ENCODE data around the gene LY6G6F. TPM values are rescaled to one million over a fixed set of nuclear protein-coding genes. Genes with fewer than 3 reads are reported as not detected.
"Not testable (repeated sequence)": the region's sequence is repeated elsewhere in the genome, so short reads cannot be mapped to it uniquely, and the experiment has no call there.

LY6G6F gene
- total RNA-seq, 1 experiment from 2014 or later = not detected

DNA sequence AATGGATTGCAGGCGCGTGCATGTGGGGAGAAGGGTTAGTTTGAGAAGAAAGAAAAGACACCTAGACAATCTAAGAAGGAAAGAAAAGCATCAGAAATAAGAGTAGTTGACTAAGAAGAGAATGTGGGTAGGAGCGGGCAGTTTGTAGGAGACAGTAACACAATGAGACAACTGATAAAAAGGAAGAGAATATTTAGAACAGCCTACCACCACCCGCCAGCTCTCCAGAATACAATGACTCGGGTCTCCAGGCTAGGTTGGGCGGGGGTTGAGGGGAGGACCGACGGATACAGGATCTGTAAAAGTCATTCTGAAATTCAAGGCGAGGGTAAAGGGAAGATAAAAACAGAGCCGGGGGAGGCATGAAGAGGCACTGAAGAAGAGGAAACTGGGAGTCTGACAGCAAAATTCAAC, 4.3 kb upstream of the LY6G6F start:
- DNase-seq (ENCODE audit: low spot score) = no peak

DNA sequence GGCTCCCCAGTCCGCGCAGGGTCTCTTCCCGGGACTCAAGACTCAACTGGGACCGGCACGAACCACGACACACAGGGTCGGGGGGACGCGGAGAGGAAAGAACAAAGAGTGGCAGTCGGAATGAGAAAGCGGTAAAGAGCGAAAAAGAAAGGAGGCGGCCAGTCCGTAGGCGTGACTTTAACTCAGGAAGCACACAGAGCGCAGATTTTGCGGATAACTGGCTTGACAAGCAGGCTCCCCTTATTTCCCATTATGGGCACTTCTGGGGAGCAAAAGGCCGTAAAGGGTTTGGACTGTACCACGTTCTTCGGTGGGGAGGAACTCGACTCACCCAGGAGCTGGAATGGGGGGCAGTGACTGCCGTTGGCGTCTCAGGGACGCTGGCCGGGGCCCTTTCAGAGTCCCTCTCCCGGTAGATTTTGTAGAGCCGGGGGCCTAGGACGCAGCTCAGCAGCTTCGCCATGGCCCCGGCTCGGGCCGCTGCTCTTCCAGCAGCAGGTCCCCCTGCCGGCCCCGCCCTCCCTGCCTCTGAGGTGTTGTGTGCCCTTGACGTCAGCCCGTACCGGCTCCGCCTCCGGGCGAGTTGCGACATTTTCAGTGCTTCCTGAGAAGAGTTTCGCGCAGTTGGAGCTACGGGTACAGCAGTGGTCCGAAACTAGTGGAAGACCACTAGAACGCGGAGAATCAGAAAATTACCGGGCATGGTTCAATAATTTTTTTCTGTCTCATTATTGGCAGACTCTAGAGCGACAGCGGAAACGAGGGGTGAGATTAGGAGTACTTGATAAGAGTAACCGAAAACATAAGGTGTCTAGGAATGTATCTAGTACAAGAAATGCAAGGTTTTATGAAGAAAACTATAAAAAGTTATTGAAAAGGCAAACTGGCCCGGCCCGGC, 3.6 kb upstream of the LY6G6F start, which contains the start of gene ABHD16A:
TSS of gene ABHD16A (minus strand) at position 506 of the 898 bp plus-strand sequence. CDS start at position 463, 43 bp downstream.
- peak; percentile 93 for DNase-seq (ENCODE audit: low spot score)

GRCh38 chr6:31705931-31706330, 735 bp upstream of the LY6G6F start:
- no peak for DNase-seq (ENCODE audit: low spot score)

GRCh38 chr6:31707701-31708100, 1.0 kb downstream of the LY6G6F start:
- no peak for DNase-seq (ENCODE audit: low spot score)

DNA sequence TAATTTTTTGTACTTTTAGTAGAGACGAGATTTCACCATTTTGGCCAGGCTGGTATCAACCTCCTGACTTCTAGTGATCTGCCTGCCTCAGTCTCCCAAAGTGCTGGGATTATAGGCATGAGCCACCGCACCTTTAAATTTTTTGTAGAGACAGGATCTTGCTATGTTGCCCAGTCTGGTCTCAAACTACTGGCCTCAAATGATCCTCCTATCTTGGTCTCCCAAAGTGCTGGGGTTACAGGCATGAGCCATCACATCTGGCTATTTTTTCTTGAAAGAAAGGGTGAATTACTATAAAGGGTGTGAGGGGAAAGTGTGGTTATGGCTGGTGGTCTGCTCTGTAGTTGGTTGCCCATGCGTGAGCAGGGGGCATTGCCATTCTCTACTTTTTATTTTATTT, 1.6 kb downstream of the LY6G6F start:
- DNase-seq (ENCODE audit: low spot score) = no peak

- DNase-seq (ENCODE audit: low spot score) = not testable (repeated sequence)
Measured at GRCh38 chr6:31709157-31709556, 2.5 kb downstream of the LY6G6F start.

GRCh38 chr6:31710523-31711219, 4.0 kb downstream of the LY6G6F start:
- no peak for DNase-seq (ENCODE audit: low spot score)

DNA sequence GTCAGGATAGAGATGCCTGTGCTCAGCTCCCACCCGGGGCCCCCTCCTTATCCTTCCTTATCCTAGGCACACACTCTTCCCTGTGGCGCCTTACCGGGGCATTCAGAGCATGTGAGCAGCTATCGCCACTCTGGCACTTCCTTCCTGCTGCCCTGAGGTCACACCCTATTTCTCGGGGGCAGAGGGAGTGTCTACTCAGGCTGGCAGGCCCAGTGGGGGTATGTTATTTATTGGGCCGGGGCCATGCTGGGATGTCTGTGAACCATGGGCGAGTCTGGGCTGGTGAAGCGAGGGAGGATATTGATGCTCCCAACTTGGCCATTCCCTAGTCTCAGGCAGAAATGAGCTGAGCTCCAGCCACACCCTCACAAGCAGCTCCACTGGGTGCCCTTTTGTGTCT, 4.6 kb downstream of the LY6G6F start:
- no peak for DNase-seq (ENCODE audit: low spot score)

- no peak for DNase-seq (ENCODE audit: low spot score)
Measured at GRCh38 chr6:31712296-31712695, 5.6 kb downstream of the LY6G6F start.

DNA sequence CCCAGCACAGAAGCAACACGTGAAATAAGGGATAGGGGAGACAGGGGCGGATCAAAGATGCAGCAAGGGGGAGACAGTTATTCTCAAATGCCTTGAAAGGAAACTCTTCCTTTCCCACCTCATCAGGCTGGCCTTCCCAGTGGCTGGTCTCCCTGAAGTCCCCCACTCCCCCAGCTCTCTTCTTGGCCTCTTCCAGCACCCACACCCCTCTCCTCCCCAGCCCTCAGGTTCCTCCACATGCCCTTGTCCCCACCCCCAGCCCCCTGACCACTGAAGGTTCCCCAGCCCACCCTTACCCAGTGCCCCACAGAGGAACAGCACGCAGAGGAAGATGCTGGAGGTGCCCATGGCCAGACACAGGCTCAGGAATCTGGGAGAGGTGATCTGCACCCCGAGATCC, 6.8 kb downstream of the LY6G6F start:
- DNase-seq (ENCODE audit: low spot score) = no peak

DNA sequence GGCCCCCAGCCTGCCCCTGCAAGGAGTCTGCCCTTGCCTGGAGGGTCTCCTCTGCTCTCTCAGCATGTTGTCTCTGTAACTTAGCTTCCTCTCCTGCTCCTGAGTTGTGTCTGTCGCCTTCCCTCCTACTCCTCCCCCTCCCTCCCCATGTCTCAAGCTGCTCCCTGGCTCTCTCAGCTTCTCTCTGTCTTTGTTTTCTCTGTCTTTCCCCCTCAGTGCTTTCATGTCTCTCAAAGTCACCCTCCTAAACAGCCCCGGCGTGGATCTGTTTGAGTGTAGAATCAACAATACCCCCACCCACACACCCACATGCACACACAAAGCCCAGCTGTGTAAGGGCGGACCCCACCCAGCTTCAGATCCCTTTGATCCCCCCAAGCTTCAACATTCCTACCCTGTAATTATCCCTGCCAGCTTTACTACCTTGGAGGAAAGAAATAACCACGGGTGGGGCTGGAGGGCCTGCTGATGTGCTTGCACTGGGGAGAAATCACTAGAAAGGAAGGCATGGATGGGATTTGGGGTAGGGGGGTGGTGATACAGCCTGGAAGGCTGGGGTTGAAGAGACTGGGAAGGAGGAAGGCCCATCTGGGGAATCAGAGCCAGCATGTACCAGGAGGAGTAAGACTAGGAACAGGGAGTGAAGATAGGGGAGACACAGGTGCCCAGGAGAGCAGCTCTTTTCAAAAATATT, 7.5 kb downstream of the LY6G6F start:
- no peak for DNase-seq (ENCODE audit: low spot score)

- no peak for DNase-seq (ENCODE audit: low spot score)
Measured at GRCh38 chr6:31715022-31715958, 8.6 kb downstream of the LY6G6F start, which contains the start of gene LY6G6D. Gene LY6G6D, plus strand, starts transcription at chr6:31715348. Its CDS starts 8 bp downstream, at chr6:31715356.

- DNase-seq (ENCODE audit: low spot score) = no peak
Measured at GRCh38 chr6:31717499-31718222, 11.0 kb downstream of the LY6G6F start.

- no peak for DNase-seq (ENCODE audit: low spot score)
Measured at GRCh38 chr6:31718265-31718664, 11.6 kb downstream of the LY6G6F start.

- DNase-seq (ENCODE audit: low spot score) = no peak
Measured at GRCh38 chr6:31719001-31719400, 12.3 kb downstream of the LY6G6F start.

DNA sequence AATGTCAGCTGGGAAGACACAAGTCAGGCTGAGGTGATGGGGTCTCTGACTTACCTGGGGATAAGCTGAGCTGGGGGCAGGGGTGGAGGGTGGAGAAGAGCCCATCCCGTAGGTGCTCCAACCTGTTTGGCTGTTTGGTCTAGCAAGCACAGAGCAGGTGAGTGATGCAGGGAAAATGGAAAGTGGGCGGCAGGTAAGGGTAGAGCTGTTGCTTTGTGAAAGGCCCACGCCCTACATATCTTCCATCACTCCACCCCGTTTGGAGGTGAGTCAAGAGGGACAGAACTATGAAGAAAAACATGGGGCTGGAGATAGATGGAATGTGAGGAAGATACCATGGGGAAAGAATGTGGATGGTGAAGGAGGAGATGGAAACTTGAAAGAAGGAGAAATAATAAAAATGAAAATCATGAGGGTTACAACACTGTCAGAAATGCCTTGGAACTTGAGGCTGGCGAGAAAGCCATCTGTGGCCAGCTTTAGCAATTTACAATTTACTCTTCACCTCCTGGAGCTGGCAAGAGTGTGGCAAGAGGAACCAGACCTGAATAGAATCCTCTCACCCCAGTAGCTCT, 13.6 kb downstream of the LY6G6F start:
- DNase-seq (ENCODE audit: low spot score) = no peak

DNA sequence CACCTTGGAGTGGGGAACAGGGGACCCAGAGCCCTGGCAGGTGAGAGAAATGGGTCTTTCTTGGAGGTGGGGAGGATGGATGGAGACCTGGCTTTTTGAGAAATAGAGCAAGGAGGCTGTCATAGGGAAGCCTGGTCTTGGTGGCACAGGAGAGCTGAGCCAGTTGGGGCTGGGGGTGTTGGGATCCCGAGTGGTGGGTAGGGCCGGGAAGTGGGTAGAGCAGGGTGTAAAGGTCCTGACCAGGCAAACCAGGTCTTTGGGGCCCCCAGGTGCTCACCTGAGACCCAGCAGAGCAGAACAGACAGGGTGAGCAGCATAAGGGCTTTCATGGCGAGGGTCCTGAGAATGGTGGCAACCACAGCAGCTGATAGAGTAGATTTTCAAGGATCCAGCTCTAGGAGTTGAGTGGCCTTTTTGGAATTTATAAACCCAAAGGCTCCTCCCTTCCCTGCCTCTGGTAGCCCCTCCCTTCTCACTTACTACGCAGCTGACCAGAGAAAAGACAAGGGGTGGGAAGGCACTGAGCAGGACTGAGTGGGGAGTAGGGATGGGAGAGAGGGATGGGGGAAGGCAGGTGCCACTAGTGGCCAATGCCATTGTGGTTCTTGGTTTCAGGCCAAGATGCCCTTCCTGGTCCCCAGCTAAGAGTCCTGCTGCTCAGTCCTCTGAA, 14.8 kb downstream of the LY6G6F start, which contains the start of gene LY6G6C:
TSS of gene LY6G6C (minus strand) at position 396 of the 670 bp plus-strand sequence. CDS start at position 329, 67 bp downstream.
- DNase-seq (ENCODE audit: low spot score) = no peak

DNA sequence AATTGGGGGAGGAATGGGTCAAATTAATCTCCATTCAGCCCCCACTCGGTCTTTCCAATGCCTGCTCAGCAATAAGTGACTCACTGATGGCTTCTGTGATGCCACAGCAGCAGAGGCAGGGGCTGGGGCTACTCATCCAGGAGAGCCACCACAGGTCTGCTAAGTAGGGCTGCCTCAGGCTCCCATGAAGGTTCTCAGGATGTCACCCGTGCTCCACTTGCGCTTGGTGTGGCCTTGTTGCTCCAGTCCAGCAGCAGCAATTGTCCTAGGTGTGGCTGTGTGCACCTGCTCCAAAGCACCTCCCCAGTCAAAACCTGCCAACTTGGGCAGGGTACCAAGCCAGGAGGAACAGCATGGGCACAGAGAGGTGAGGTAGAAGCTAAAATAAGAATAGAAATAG, 15.5 kb downstream of the LY6G6F start:
- DNase-seq (ENCODE audit: low spot score) = no peak

Measured in A172 (cell line).